Suprapubic skin (tissue), 4 donors: ENCODE data around the gene C12orf43. TPM values are rescaled to one million over a fixed set of nuclear protein-coding genes. Genes with fewer than 3 reads are reported as not detected.
"Not testable (repeated sequence)": the region's sequence is repeated elsewhere in the genome, so short reads cannot be mapped to it uniquely, and the experiment has no call there.

Experiments used
- DNase-seq, 2 donors: peaks; one replicate each; pipeline ENCODE4 v3.0.0-alpha.2; 2019; ENCODE audit warnings: low spot score in 2 of 2
- H3K27ac ChIP-seq: fragments of 200-600 bp; sonication (generic); one replicate; pipeline ENCODE4 v1.5.1; 2019
- H3K27me3 ChIP-seq: fragments of 200-600 bp; sonication (generic); one replicate; pipeline ENCODE4 v1.5.1; 2019
- H3K36me3 ChIP-seq: fragments of 200-600 bp; sonication (generic); one replicate; pipeline ENCODE4 v1.5.1; 2019
- H3K4me1 ChIP-seq: fragments of 200-600 bp; sonication (generic); one replicate; pipeline ENCODE4 v1.5.1; 2019
- H3K4me3 ChIP-seq: fragments of 200-600 bp; sonication (generic); one replicate; pipeline ENCODE4 v1.5.1; 2019; ENCODE audit warnings: mild to moderate bottlenecking
- H3K9me3 ChIP-seq: fragments of 200-600 bp; sonication (generic); one replicate; pipeline ENCODE4 v1.5.1; 2019
- EP300 ChIP-seq: sonication (generic); formaldehyde crosslinking; IDR thresholded peaks from one replicate; pipeline ENCODE4 v1.6.1; 2017; ENCODE audit warnings: antibody characterized with exemption
- POLR2A ChIP-seq, 2 donors: fragments of 450-650 bp; IDR thresholded peaks; one replicate each; pipeline ENCODE4 v1.6.1; 2017; ENCODE audit warnings: antibody characterized with exemption in 2 of 2, mild to moderate bottlenecking in 2 of 2, moderate library complexity in 2 of 2
- POLR2AphosphoS5 ChIP-seq, 3 donors: sonication (generic); formaldehyde crosslinking; IDR thresholded peaks; one replicate each; pipeline ENCODE4 v1.6.1; 2017; ENCODE audit warnings: antibody characterized with exemption in 3 of 3
- WGBS: methylation state at CpG from one replicate; pipeline ENCODE4 v1.1.5; 2018; 5-methylcytosine and 5-hydroxymethylcytosine counted together
- total RNA-seq, 4 donors: library from RNA; depleted of rRNA; stranded (reverse); fragments of >200 nt; gene quantifications; one replicate each; pipeline ENCODE4 v1.1.0, GENCODE V29; 2016
- TF ChIP-seq, protein P1 (sequence below), 2 donors: fragments of 200-600 bp in 1 of 2; fragments of 450-650 bp in 1 of 2; sonication (generic) in 1 of 2; IDR thresholded peaks; one replicate each; pipeline ENCODE4 v1.5.1; 2016 to 2019; ENCODE audit warnings: antibody characterized with exemption in 2 of 2, mild to moderate bottlenecking in 1 of 2, moderate library complexity in 1 of 2

Gene C12orf43, protein sequence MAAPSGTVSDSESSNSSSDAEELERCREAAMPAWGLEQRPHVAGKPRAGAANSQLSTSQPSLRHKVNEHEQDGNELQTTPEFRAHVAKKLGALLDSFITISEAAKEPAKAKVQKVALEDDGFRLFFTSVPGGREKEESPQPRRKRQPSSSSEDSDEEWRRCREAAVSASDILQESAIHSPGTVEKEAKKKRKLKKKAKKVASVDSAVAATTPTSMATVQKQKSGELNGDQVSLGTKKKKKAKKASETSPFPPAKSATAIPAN
- total RNA-seq = 10 to 100 TPM in 1 of 4 donors, 1 to 10 TPM in 3; 5.4 to 14.8 (median 7.1) TPM

DNA sequence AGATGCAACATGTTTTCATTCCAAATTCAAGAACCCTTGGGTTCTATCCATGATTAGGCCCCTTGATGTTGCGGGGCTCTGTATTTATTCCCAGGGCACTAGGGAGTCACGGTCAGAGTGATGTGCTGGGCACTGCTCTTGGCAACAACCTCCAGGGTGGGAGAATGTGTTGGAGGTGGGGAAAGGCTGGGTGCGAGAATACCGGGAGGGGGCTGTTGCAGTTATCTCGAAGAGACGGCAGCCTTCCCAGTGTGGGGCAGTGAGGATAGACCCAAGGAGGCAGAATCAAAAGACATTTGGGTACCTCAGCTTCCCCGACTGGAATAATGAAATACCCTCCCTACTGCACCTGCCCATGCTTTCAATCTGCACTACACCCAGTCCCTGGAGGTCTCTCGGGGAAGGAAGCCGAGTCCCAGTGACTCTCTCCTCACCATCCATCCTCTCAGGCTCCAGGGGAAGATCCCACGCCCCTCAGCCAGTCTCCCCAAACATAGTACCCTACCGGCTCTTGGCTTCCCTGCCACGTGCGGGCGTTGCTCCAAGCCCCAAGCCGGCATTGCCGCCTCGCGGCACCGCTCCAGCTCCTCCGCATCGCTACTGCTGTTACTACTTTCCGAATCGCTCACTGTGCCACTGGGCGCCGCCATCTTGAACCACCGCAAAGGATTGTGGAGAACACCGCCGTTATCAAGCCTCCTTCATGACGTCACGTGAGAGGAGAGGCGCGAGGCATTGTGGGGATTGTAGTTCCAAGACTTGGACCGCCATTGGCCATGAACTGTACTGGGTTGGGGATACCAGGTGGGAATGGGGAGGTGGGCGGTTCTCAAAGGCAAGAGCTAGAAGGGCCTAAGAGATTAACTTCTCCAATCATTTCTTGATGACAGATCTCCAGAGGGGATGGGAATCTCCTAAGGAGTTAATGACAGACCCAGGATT is at the start of gene C12orf43:
Gene C12orf43 (minus strand): TSS at position 663 of the 942 bp plus-strand sequence. CDS start 13 bp downstream, at position 650.
- Histone ChIP-seq H3K4me3 (peak within 1 kb of the TSS; percentile 88), H3K27me3 (no peaks in the 10 kb centered on the region), H3K27ac (peak within 1 kb of the TSS; percentile 72), H3K9me3 (no peaks in the 10 kb centered on the region), H3K36me3 (peaks cover 16% of the 10 kb centered on the region), H3K4me1 (peaks cover 13% of the 10 kb centered on the region)
- TF ChIP-seq, protein P1, sequence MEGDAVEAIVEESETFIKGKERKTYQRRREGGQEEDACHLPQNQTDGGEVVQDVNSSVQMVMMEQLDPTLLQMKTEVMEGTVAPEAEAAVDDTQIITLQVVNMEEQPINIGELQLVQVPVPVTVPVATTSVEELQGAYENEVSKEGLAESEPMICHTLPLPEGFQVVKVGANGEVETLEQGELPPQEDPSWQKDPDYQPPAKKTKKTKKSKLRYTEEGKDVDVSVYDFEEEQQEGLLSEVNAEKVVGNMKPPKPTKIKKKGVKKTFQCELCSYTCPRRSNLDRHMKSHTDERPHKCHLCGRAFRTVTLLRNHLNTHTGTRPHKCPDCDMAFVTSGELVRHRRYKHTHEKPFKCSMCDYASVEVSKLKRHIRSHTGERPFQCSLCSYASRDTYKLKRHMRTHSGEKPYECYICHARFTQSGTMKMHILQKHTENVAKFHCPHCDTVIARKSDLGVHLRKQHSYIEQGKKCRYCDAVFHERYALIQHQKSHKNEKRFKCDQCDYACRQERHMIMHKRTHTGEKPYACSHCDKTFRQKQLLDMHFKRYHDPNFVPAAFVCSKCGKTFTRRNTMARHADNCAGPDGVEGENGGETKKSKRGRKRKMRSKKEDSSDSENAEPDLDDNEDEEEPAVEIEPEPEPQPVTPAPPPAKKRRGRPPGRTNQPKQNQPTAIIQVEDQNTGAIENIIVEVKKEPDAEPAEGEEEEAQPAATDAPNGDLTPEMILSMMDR (IDR thresholded peaks at IDR 0.05) = no peak
- TF ChIP-seq POLR2AphosphoS5 (IDR thresholded peaks at IDR 0.05) (no peak), POLR2A (IDR thresholded peaks at IDR 0.05) (no peak)
- WGBS = under 1% methylated on average over 32 of the region's 34 CpGs
- DNase-seq = peak; percentile 94 to 95

- WGBS = 62% methylated on average over 2 of the region's 2 CpGs
- no peaks in the 10 kb centered on the region for H3K36me3 ChIP-seq
- no peak overlapping the region for H3K4me3 ChIP-seq
- no peaks in the 10 kb centered on the region for H3K9me3 ChIP-seq
- H3K4me1 ChIP-seq = peaks cover 4% of the 10 kb centered on the region
- H3K27me3 ChIP-seq = no peaks in the 10 kb centered on the region
- H3K27ac ChIP-seq = no peak overlapping the region
- peak in 1 of 2 donors; percentile 34 for DNase-seq
- TF ChIP-seq EP300 (no peak), POLR2A (IDR thresholded peaks at IDR 0.05) (no peak), POLR2AphosphoS5 (IDR thresholded peaks at IDR 0.05) (no peak)
- TF ChIP-seq, protein P1 (IDR thresholded peaks at IDR 0.05) = no peak
Observed at GRCh38 chr12:121065345-121065744, 49.1 kb upstream of the C12orf43 start.

GRCh38 chr12:121064586-121064985 is 48.3 kb upstream of the C12orf43 start:
- peak in 1 of 2 donors; percentile 60 for DNase-seq
- H3K4me1 ChIP-seq = peaks cover 11% of the 10 kb centered on the region
- H3K27ac ChIP-seq, H3K9me3 ChIP-seq, H3K4me3 ChIP-seq, H3K36me3 ChIP-seq, H3K27me3 ChIP-seq: not testable (repeated sequence)
- WGBS = 93% methylated on average over 12 of the region's 12 CpGs

DNA sequence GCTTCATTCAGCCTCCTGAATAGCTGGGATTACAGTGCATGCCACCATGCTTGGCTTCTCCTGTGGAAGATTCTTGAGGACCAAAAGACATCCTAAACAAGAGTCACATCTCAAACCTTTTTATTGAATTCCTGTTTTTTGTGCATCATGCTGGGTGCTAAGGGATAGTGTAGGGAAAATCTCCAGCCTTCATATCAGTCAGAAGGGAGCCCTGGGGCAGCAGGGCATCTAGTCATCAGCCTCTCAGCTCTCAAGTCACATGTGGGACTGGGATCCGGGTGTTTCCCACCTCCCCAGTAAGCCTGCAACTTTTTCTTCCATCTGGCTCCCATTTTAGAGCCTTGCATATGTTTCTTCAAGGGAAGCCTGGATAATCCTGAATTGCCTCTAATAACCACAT is 47.8 kb upstream of the C12orf43 start:
- TF ChIP-seq EP300 (no peak), POLR2A (IDR thresholded peaks at IDR 0.05) (no peak), POLR2AphosphoS5 (IDR thresholded peaks at IDR 0.05) (no peak)
- TF ChIP-seq, protein P1 (IDR thresholded peaks at IDR 0.05) = no peak
- WGBS = 65% methylated on average over 1 of the region's 1 CpG
- Histone ChIP-seq H3K36me3 (no peaks in the 10 kb centered on the region), H3K27ac (no peak overlapping the region), H3K9me3 (no peaks in the 10 kb centered on the region), H3K4me1 (peaks cover 13% of the 10 kb centered on the region), H3K4me3 (no peak overlapping the region), H3K27me3 (no peaks in the 10 kb centered on the region)
- peak in 1 of 2 donors; percentile 18 for DNase-seq

GRCh38 chr12:121062391-121063045 is 46.2 kb upstream of the C12orf43 start:
- TF ChIP-seq, protein P1 (IDR thresholded peaks at IDR 0.05) = no peak
- TF ChIP-seq EP300 (no peak), POLR2A (IDR thresholded peaks at IDR 0.05) (no peak), POLR2AphosphoS5 (IDR thresholded peaks at IDR 0.05) (no peak)

More at GRCh38 chr12:121062391-121063045, 46.2 kb upstream of the C12orf43 start:
- 87% methylated on average over 11 of the region's 11 CpGs for WGBS
- DNase-seq = peak in 1 of 2 donors; percentile 23
- H3K4me1 ChIP-seq = peaks cover 14% of the 10 kb centered on the region
- no peaks in the 10 kb centered on the region for H3K36me3 ChIP-seq
- H3K4me3 ChIP-seq = no peak overlapping the region
- no peaks in the 10 kb centered on the region for H3K9me3 ChIP-seq
- no peak overlapping the region for H3K27ac ChIP-seq
- H3K27me3 ChIP-seq = no peaks in the 10 kb centered on the region
